Astrocyte (in vitro differentiated cells and primary cell): ENCODE measurements around the gene ISOC1. TPM values are rescaled to one million over a fixed set of nuclear protein-coding genes. Genes with fewer than 3 reads are reported as not detected.

Experiments
- DNase-seq: peaks from one replicate; pipeline ENCODE4 v3.0.0-alpha.2; 2010; ENCODE audit warnings: low read depth
- FAIRE-seq: peaks from 2 replicates; lab custom pipeline; 2011; peaks lifted over from hg19 to GRCh38; lab: Jason Lieb, UNC
- H2AFZ ChIP-seq: 2 replicates; pipeline ENCODE4 v1.6.0; 2012; ENCODE audit warnings: low read depth, low read length, inconsistent platforms
- H3K27ac ChIP-seq: 2 replicates; pipeline ENCODE4 v1.5.1; 2011; ENCODE audit warnings: low read depth, low read length, inconsistent platforms
- H3K27me3 ChIP-seq: 2 replicates; pipeline ENCODE4 v1.6.0; 2011; ENCODE audit warnings: low read length, inconsistent platforms; ENCODE audit not compliant: insufficient read depth
- H3K36me3 ChIP-seq: 2 replicates; pipeline ENCODE4 v1.5.1; 2011; ENCODE audit warnings: low read length, inconsistent platforms; ENCODE audit not compliant: insufficient read depth
- H3K4me1 ChIP-seq: 2 replicates; pipeline ENCODE4 v1.5.1; 2011; ENCODE audit warnings: low read length, inconsistent platforms; ENCODE audit not compliant: insufficient read depth
- H3K4me2 ChIP-seq: 2 replicates; pipeline ENCODE4 v1.6.0; 2012; ENCODE audit warnings: low read length, inconsistent platforms
- H3K4me3 ChIP-seq: 2 replicates; pipeline ENCODE4 v1.5.1; 2011; ENCODE audit warnings: low read depth, mild to moderate bottlenecking, low read length, inconsistent platforms; ENCODE audit not compliant: insufficient read depth
- H3K79me2 ChIP-seq: 2 replicates; pipeline ENCODE4 v1.6.0; 2012; ENCODE audit warnings: mild to moderate bottlenecking, low read length, inconsistent platforms; ENCODE audit not compliant: insufficient read depth
- H3K9ac ChIP-seq: 2 replicates; pipeline ENCODE4 v1.6.0; 2012; ENCODE audit warnings: mild to moderate bottlenecking, low read length, inconsistent platforms
- H3K9me3 ChIP-seq: 2 replicates; pipeline ENCODE4 v1.5.1; 2012; ENCODE audit warnings: low read depth, mild to moderate bottlenecking, low read length, inconsistent platforms; ENCODE audit not compliant: insufficient read depth
- H4K20me1 ChIP-seq: 2 replicates; pipeline ENCODE4 v1.6.0; 2012; ENCODE audit warnings: low read length, inconsistent platforms; ENCODE audit not compliant: insufficient read depth
- H3K27ac Mint-ChIP-seq: one replicate; pipeline ENCODE4 v1.8.0; 2021; ENCODE audit warnings: mild to moderate bottlenecking, mixed read lengths; ENCODE audit not compliant: unreplicated experiment
- H3K27me3 Mint-ChIP-seq: one replicate; pipeline ENCODE4 v1.8.0; 2021; ENCODE audit warnings: low read depth, mixed read lengths; ENCODE audit not compliant: unreplicated experiment
- H3K36me3 Mint-ChIP-seq: one replicate; pipeline ENCODE4 v1.8.0; 2021; ENCODE audit warnings: low read depth, mixed read lengths; ENCODE audit not compliant: unreplicated experiment
- H3K4me1 Mint-ChIP-seq: one replicate; pipeline ENCODE4 v1.8.0; 2021; ENCODE audit warnings: low read depth, mixed read lengths; ENCODE audit not compliant: unreplicated experiment
- H3K4me3 Mint-ChIP-seq: one replicate; pipeline ENCODE4 v1.8.0; 2021; ENCODE audit warnings: mild to moderate bottlenecking, moderate library complexity, mixed read lengths; ENCODE audit not compliant: unreplicated experiment
- H3K9me3 Mint-ChIP-seq: one replicate; pipeline ENCODE4 v1.8.0; 2021; ENCODE audit warnings: mild to moderate bottlenecking, mixed read lengths; ENCODE audit not compliant: unreplicated experiment
- EZH2 ChIP-seq: IDR thresholded peaks from 2 replicates; pipeline ENCODE4 v1.6.1; 2012; ENCODE audit warnings: mild to moderate bottlenecking, low read length, inconsistent platforms; ENCODE audit not compliant: insufficient read depth
- total RNA-seq: library from RNA; stranded (reverse); gene quantifications from 2 replicates; pipeline ENCODE4 v1.2.1, GENCODE V29; 2021
- TF ChIP-seq, protein P1 (sequence below): IDR thresholded peaks from 2 replicates; pipeline ENCODE4 v1.5.1; 2011; ENCODE audit warnings: low read depth, mild to moderate bottlenecking, inconsistent platforms, low read length, moderate library complexity; ENCODE audit not compliant: insufficient read depth

Gene ISOC1
- total RNA-seq, 1 donor from 2014 or later, result 8.4 TPM

DNA sequence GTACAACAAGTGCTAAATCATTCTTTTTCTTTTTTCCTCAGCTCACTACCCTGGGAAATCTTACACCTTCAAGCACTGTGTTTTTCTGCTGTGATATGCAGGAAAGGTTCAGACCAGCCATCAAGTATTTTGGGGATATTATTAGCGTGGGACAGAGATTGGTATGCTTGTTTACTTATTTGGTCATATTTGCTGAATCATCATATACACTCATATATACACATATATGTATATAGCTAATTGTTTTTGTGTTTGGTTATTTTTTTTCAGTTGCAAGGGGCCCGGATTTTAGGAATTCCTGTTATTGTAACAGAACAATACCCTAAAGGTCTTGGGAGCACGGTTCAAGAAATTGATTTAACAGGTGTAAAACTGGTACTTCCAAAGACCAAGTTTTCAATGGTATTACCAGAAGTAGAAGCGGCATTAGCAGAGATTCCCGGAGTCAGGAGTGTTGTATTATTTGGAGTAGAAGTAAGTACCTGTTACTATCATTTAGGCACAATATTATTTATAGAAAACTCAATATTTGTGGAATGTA, 10.4 kb downstream of the ISOC1 start:
- TF ChIP-seq EZH2, result no peak
- TF ChIP-seq, protein P1, sequence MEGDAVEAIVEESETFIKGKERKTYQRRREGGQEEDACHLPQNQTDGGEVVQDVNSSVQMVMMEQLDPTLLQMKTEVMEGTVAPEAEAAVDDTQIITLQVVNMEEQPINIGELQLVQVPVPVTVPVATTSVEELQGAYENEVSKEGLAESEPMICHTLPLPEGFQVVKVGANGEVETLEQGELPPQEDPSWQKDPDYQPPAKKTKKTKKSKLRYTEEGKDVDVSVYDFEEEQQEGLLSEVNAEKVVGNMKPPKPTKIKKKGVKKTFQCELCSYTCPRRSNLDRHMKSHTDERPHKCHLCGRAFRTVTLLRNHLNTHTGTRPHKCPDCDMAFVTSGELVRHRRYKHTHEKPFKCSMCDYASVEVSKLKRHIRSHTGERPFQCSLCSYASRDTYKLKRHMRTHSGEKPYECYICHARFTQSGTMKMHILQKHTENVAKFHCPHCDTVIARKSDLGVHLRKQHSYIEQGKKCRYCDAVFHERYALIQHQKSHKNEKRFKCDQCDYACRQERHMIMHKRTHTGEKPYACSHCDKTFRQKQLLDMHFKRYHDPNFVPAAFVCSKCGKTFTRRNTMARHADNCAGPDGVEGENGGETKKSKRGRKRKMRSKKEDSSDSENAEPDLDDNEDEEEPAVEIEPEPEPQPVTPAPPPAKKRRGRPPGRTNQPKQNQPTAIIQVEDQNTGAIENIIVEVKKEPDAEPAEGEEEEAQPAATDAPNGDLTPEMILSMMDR, result no peak
- Histone ChIP-seq H3K27ac (no peak overlapping the region), H3K36me3 (no peaks in the 10 kb centered on the region), H3K4me1 (no peaks in the 10 kb centered on the region), H3K4me2 (no peak overlapping the region), H3K9ac (no peak overlapping the region), H3K79me2 (peaks cover 3% of the 10 kb centered on the region), H3K9me3 (no peaks in the 10 kb centered on the region), H4K20me1 (no peaks in the 10 kb centered on the region), H2AFZ (no peak overlapping the region), H3K27me3 (no peaks in the 10 kb centered on the region), H3K4me3 (no peak overlapping the region)
- DNase-seq, result no peak
- H3K4me3 Mint-ChIP-seq, result no peak overlapping the region
- H3K36me3 Mint-ChIP-seq, result no peaks in the 10 kb centered on the region
- H3K27me3 Mint-ChIP-seq, result no peaks in the 10 kb centered on the region
- FAIRE-seq, result no peak
- H3K27ac Mint-ChIP-seq, result no peak overlapping the region
- H3K9me3 Mint-ChIP-seq, result no peaks in the 10 kb centered on the region
- no peaks in the 10 kb centered on the region for H3K4me1 Mint-ChIP-seq

DNA sequence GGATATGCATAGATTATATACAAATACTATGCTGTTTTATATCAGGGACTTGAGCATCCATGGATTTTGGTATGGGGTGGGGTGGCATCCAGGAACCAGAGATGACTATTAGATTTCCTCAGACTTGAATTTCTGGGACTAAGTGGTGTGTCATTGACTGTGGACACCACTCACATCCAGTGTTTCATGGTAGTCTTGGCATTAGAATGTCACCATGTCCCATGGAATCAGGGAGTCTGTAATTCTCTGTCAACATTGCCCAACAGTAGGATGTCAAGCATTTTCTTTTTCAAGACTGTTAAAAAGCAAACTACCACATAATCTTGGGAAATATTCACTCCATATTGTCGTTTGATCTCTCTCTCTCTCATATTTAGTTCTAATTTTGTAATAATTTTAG, 13.1 kb downstream of the ISOC1 start:
- H3K79me2 ChIP-seq, result no peaks in the 10 kb centered on the region
- no peaks in the 10 kb centered on the region for H3K9me3 ChIP-seq
- H3K27ac ChIP-seq, result no peak overlapping the region
- H4K20me1 ChIP-seq, result no peaks in the 10 kb centered on the region
- FAIRE-seq (no peak), DNase-seq (no peak)
- no peaks in the 10 kb centered on the region for H3K27me3 Mint-ChIP-seq
- H3K27ac Mint-ChIP-seq, result no peak overlapping the region
- no peaks in the 10 kb centered on the region for H3K4me1 Mint-ChIP-seq
- no peak overlapping the region for H3K9ac ChIP-seq
- H3K9me3 Mint-ChIP-seq, result no peaks in the 10 kb centered on the region
- TF ChIP-seq, protein P1, result no peak
- no peak for TF ChIP-seq EZH2
- H3K36me3 Mint-ChIP-seq, result no peaks in the 10 kb centered on the region
- no peak overlapping the region for H3K4me3 ChIP-seq
- no peak overlapping the region for H3K4me3 Mint-ChIP-seq
- no peak overlapping the region for H2AFZ ChIP-seq
- no peaks in the 10 kb centered on the region for H3K36me3 ChIP-seq
- no peaks in the 10 kb centered on the region for H3K27me3 ChIP-seq
- no peaks in the 10 kb centered on the region for H3K4me1 ChIP-seq
- H3K4me2 ChIP-seq, result no peak overlapping the region

- H3K79me2 ChIP-seq, result no peaks in the 10 kb centered on the region
- H3K4me1 ChIP-seq, result no peaks in the 10 kb centered on the region
- no peak overlapping the region for H3K4me3 Mint-ChIP-seq
- FAIRE-seq (no peak), DNase-seq (no peak)
- no peak overlapping the region for H2AFZ ChIP-seq
- no peaks in the 10 kb centered on the region for H3K36me3 ChIP-seq
- H3K27ac ChIP-seq, result no peak overlapping the region
- H3K27me3 ChIP-seq, result no peaks in the 10 kb centered on the region
- TF ChIP-seq EZH2, result no peak
- TF ChIP-seq, protein P1, result no peak
- H3K4me1 Mint-ChIP-seq, result no peaks in the 10 kb centered on the region
- H3K36me3 Mint-ChIP-seq, result no peaks in the 10 kb centered on the region
- H3K9ac ChIP-seq, result no peak overlapping the region
- H3K4me3 ChIP-seq, result no peak overlapping the region
- no peaks in the 10 kb centered on the region for H3K9me3 Mint-ChIP-seq
- no peaks in the 10 kb centered on the region for H4K20me1 ChIP-seq
- H3K4me2 ChIP-seq, result no peak overlapping the region
- H3K9me3 ChIP-seq, result no peaks in the 10 kb centered on the region
- no peaks in the 10 kb centered on the region for H3K27me3 Mint-ChIP-seq
- H3K27ac Mint-ChIP-seq, result no peak overlapping the region
These were observed 16.2 kb downstream of the ISOC1 start for GRCh38 chr5:129110742-129111141.
